HEK293 (cell line): ENCODE results near the gene SMPD3.

Experiments used
- CTCF ChIA-PET: fragments of 350-600 bp; formaldehyde crosslinking; extraction: SDS; loops from one replicate; lab custom pipeline; 2021; ENCODE audit warnings: antibody characterized with exemption; lab: Yijun Ruan, JAX
- POLR2A ChIA-PET: fragments of 300-600 bp; formaldehyde crosslinking; extraction: SDS; loops from one replicate; lab custom pipeline; 2020; ENCODE audit warnings: antibody characterized with exemption, inconsistent platforms; lab: Yijun Ruan, JAX
- H3K27ac ChIP-seq: fragments of 200-500 bp; sonication (Bioruptor generic); 2 replicates; pipeline ENCODE4 v1.5.1; 2014; ENCODE audit warnings: low read depth, low read length, control low read depth, inconsistent platforms; ENCODE audit errors: extremely low read depth
- H3K36me3 ChIP-seq, 2 experiments: fragments of 200-500 bp in 1 of 2; sonication (Bioruptor generic) in 1 of 2; 1 replicate in 1 of 2; 2 replicates in 1 of 2; pipeline ENCODE4 v1.5.1; 2014 to 2017; ENCODE audit warnings: inconsistent platforms in 2 of 2, low read length in 2 of 2; ENCODE audit not compliant: control insufficient read depth in 2 of 2, insufficient read depth in 1 of 2
- H3K4me1 ChIP-seq: fragments of 200-500 bp; sonication (Bioruptor generic); 2 replicates; pipeline ENCODE4 v1.5.1; 2014; ENCODE audit warnings: mild to moderate bottlenecking, low read length, inconsistent platforms; ENCODE audit not compliant: control insufficient read depth, insufficient read depth
- H3K4me3 ChIP-seq: 2 replicates; pipeline ENCODE4 v1.5.1; 2011; ENCODE audit warnings: low read depth, mild to moderate bottlenecking, control low read depth, low read length, moderate library complexity
- H3K9me3 ChIP-seq: fragments of 200-500 bp; sonication (Bioruptor generic); 2 replicates; pipeline ENCODE4 v1.5.1; 2014; ENCODE audit warnings: low read depth, low read length, inconsistent platforms; ENCODE audit not compliant: control insufficient read depth, insufficient read depth
- KLF16 ChIP-seq: fragments of 450-650 bp; formaldehyde crosslinking; IDR thresholded peaks from 2 replicates; pipeline ENCODE4 v1.5.1; 2017; ENCODE audit warnings: missing biosample characterization, missing genetic modification characterization
- SALL2 ChIP-seq: fragments of 450-650 bp; formaldehyde crosslinking; IDR thresholded peaks from 2 replicates; pipeline ENCODE4 v1.5.0; 2017; ENCODE audit warnings: missing biosample characterization, mild to moderate bottlenecking, missing genetic modification characterization, borderline replicate concordance
- SETDB1 ChIP-seq: IDR thresholded peaks from one replicate; pipeline ENCODE4 v1.6.1; 2017; ENCODE audit warnings: mild to moderate bottlenecking, low read length, moderate library complexity, mixed read lengths; ENCODE audit not compliant: insufficient read length
- YY1 ChIP-seq: fragments of 450-650 bp; formaldehyde crosslinking; IDR thresholded peaks from 2 replicates; pipeline ENCODE4 v1.5.1; 2018; ENCODE audit warnings: missing biosample characterization, missing genetic modification characterization
- ZBTB20 ChIP-seq: fragments of 450-650 bp; formaldehyde crosslinking; IDR thresholded peaks from 2 replicates; pipeline ENCODE4 v1.5.1; 2016; ENCODE audit warnings: missing biosample characterization, missing genetic modification characterization
- ZBTB49 ChIP-seq: fragments of 450-650 bp; formaldehyde crosslinking; IDR thresholded peaks from 2 replicates; pipeline ENCODE4 v1.5.1; 2016; ENCODE audit warnings: missing biosample characterization, missing genetic modification characterization, low read depth
- ZNF157 ChIP-seq: fragments of 450-650 bp; formaldehyde crosslinking; IDR thresholded peaks from 2 replicates; pipeline ENCODE4 v1.5.1; 2016; ENCODE audit warnings: missing biosample characterization, missing genetic modification characterization
- ZNF202 ChIP-seq: fragments of 450-650 bp; formaldehyde crosslinking; IDR thresholded peaks from 2 replicates; pipeline ENCODE4 v1.5.1; 2016; ENCODE audit warnings: missing biosample characterization, missing genetic modification characterization, borderline replicate concordance
- ZNF221 ChIP-seq: fragments of 450-650 bp; formaldehyde crosslinking; IDR thresholded peaks from 2 replicates; pipeline ENCODE4 v1.5.1; 2017; ENCODE audit warnings: missing biosample characterization, missing genetic modification characterization, borderline replicate concordance
- ZNF223 ChIP-seq: fragments of 450-650 bp; formaldehyde crosslinking; IDR thresholded peaks from 2 replicates; pipeline ENCODE4 v1.5.1; 2016; ENCODE audit warnings: missing biosample characterization, missing genetic modification characterization
- ZNF23 ChIP-seq: fragments of 450-650 bp; formaldehyde crosslinking; IDR thresholded peaks from 2 replicates; pipeline ENCODE4 v1.5.1; 2016; ENCODE audit warnings: missing biosample characterization, missing genetic modification characterization, borderline replicate concordance
- ZNF302 ChIP-seq: fragments of 450-650 bp; formaldehyde crosslinking; IDR thresholded peaks from 2 replicates; pipeline ENCODE4 v1.5.1; 2016; ENCODE audit warnings: missing biosample characterization, missing genetic modification characterization, low read depth
- ZNF37A ChIP-seq: fragments of 450-650 bp; IDR thresholded peaks from 2 replicates; pipeline ENCODE4 v1.5.1; 2018; ENCODE audit warnings: missing biosample characterization, missing genetic modification characterization
- ZNF398 ChIP-seq: fragments of 450-650 bp; formaldehyde crosslinking; IDR thresholded peaks from 2 replicates; pipeline ENCODE4 v1.5.1; 2017; ENCODE audit warnings: missing biosample characterization, missing genetic modification characterization
- ZNF518A ChIP-seq: fragments of 450-650 bp; formaldehyde crosslinking; conservative IDR thresholded peaks from 2 replicates; pipeline ENCODE4 v1.5.1; 2016; ENCODE audit warnings: low read depth, missing biosample characterization, missing genetic modification characterization
- ZNF521 ChIP-seq: fragments of 450-650 bp; formaldehyde crosslinking; IDR thresholded peaks from 2 replicates; pipeline ENCODE4 v1.5.1; 2017; ENCODE audit warnings: missing biosample characterization, mild to moderate bottlenecking, missing genetic modification characterization
- ZNF701 ChIP-seq: fragments of 450-650 bp; formaldehyde crosslinking; IDR thresholded peaks from 2 replicates; pipeline ENCODE4 v1.5.1; 2016; ENCODE audit warnings: missing biosample characterization, missing genetic modification characterization
- ZNF768 ChIP-seq: fragments of 450-650 bp; formaldehyde crosslinking; IDR thresholded peaks from 2 replicates; pipeline ENCODE4 v1.5.1; 2018; ENCODE audit warnings: missing biosample characterization, mild to moderate bottlenecking, missing genetic modification characterization
- ZNF776 ChIP-seq: fragments of 450-650 bp; formaldehyde crosslinking; IDR thresholded peaks from 2 replicates; pipeline ENCODE4 v1.5.0; 2017; ENCODE audit warnings: missing biosample characterization, missing genetic modification characterization, borderline replicate concordance
- ZNF843 ChIP-seq: fragments of 450-650 bp; formaldehyde crosslinking; IDR thresholded peaks from 2 replicates; pipeline ENCODE4 v1.5.1; 2016; ENCODE audit warnings: missing biosample characterization, missing genetic modification characterization
- ZSCAN16 ChIP-seq: fragments of 450-650 bp; formaldehyde crosslinking; IDR thresholded peaks from 2 replicates; pipeline ENCODE4 v1.5.1; 2016; ENCODE audit warnings: missing biosample characterization, missing genetic modification characterization
- ZSCAN23 ChIP-seq: fragments of 450-650 bp; formaldehyde crosslinking; IDR thresholded peaks from 2 replicates; pipeline ENCODE4 v1.5.1; 2016; ENCODE audit warnings: missing biosample characterization, missing genetic modification characterization

The SMPD3 gene

GRCh38 chr16:68466174-68466573 is 17.9 kb upstream of the SMPD3 start:
- Histone ChIP-seq H3K36me3 (no peaks in the 10 kb centered on the region), H3K4me1 (no peaks in the 10 kb centered on the region), H3K9me3 (no peaks in the 10 kb centered on the region), H3K27ac (no peak overlapping the region), H3K4me3 (no peak overlapping the region)
- POLR2A ChIA-PET = no interaction called here
- TF ChIP-seq ZSCAN16 = no peak
- no peak for TF ChIP-seq SALL2
- no peak for TF ChIP-seq ZSCAN23
- no peak for TF ChIP-seq YY1 (tag by site-specific recombination)
- CTCF ChIA-PET = interaction anchor here (1.1 to 1.4 kb wide), 2 partner anchors 54 to 70 kb away, joined by 4 read pairs; no protein-coding TSS in a partner anchor

GRCh38 chr16:68463904-68464303 is 15.6 kb upstream of the SMPD3 start:
- ChIA-PET POLR2A (no interaction called here), CTCF (interaction anchor here (0.6 kb wide), 2 partner anchors 48 to 507 kb away, joined by 3 to 4 read pairs; no protein-coding TSS in a partner anchor)
- no peak overlapping the region for H3K27ac ChIP-seq
- no peaks in the 10 kb centered on the region for H3K9me3 ChIP-seq
- no peaks in the 10 kb centered on the region for H3K36me3 ChIP-seq
- TF ChIP-seq ZBTB20 (tag by site-specific recombination) (no peak), ZNF157 (peak; percentile 94), ZBTB49 (tag by site-specific recombination) (no peak)
- no peak overlapping the region for H3K4me3 ChIP-seq
- H3K4me1 ChIP-seq = no peaks in the 10 kb centered on the region

GRCh38 chr16:68460067-68460466 is 11.8 kb upstream of the SMPD3 start:
- H3K27ac ChIP-seq = no peak overlapping the region
- H3K4me3 ChIP-seq = no peak overlapping the region
- H3K36me3 ChIP-seq = no peaks in the 10 kb centered on the region
- no peaks in the 10 kb centered on the region for H3K9me3 ChIP-seq
- CTCF ChIA-PET = no interaction called here
- POLR2A ChIA-PET = no interaction called here
- no peaks in the 10 kb centered on the region for H3K4me1 ChIP-seq
- TF ChIP-seq ZNF701 = no peak
- TF ChIP-seq SETDB1 = no peak
- TF ChIP-seq ZNF518A (tag by site-specific recombination) = no peak
- no peak for TF ChIP-seq ZNF302 (tag by site-specific recombination)
- no peak for TF ChIP-seq ZNF521 (tag by site-specific recombination)
- TF ChIP-seq ZNF221 (tag by site-specific recombination) = no peak
- no peak for TF ChIP-seq ZNF202 (tag by site-specific recombination)
- no peak for TF ChIP-seq ZNF398
- TF ChIP-seq ZSCAN16 = no peak
- no peak for TF ChIP-seq ZNF37A (tag by site-specific recombination)
- no peak for TF ChIP-seq ZNF776
- TF ChIP-seq KLF16 (tag by site-specific recombination) = no peak
- no peak for TF ChIP-seq ZNF843 (tag by site-specific recombination)
- no peak for TF ChIP-seq ZNF23 (tag by site-specific recombination)
- TF ChIP-seq ZNF768 (tag by site-specific recombination) = no peak
- no peak for TF ChIP-seq ZNF223 (tag by site-specific recombination)
